ENCODE data around the gene FBXW9. TPM values are rescaled to one million over a fixed set of nuclear protein-coding genes. Genes with fewer than 3 reads are reported as not detected.

Gene FBXW9
- total RNA-seq, 1 experiment from 2014 or later, result 13.2 TPM

DNA sequence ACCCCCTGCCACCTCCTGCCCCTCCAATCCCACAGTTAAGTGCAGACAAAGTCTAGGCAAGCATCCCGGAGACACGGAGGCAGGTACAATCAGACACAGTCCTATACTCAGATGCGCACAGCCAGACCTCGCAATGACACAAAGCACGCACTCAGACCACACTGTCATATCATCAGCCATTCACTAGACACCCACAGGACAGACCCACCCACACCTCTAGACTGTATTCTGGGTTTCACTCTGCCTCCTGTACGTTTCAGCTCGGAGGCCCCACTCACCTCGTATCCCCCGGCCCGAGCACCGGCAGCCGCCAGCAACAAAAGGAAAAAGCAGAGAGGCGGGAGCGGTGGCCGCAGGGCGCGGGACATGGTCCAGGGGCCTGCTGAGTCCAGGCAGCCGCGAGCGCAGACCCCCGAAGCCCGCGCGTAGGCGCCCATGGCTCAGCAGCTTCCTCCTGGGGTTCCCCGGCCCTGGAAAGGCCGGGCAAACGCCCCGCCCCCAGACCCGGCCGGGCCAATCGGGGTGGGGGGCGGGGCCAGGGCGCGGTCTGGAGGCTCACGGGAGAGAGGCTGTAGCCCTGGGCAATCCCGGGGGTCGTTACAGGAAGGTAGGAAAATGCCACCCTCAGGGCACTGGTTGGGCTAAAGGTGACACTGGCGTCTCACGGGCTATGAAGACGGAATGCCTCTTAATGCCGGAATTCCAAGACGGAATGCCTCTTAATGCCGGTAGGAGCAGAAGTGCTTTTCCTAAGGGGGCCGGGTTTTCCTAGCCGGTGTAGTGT lies 30.0 kb downstream of the FBXW9 start, which contains the start of the genes MAN2B1 and WDR83:
MAN2B1 (minus strand) TSS at position 478 of the 784 bp plus-strand sequence; CDS start at position 437, 41 bp downstream.
WDR83 (plus strand) TSS at position 543 of the 784 bp plus-strand sequence. CDS start 2,984 bp downstream, outside the sequence.
- peak; percentile 66 to 83 for DNase-seq (ENCODE audit: low read depth in 1 of 2, low spot score in 2 of 2)

DNA sequence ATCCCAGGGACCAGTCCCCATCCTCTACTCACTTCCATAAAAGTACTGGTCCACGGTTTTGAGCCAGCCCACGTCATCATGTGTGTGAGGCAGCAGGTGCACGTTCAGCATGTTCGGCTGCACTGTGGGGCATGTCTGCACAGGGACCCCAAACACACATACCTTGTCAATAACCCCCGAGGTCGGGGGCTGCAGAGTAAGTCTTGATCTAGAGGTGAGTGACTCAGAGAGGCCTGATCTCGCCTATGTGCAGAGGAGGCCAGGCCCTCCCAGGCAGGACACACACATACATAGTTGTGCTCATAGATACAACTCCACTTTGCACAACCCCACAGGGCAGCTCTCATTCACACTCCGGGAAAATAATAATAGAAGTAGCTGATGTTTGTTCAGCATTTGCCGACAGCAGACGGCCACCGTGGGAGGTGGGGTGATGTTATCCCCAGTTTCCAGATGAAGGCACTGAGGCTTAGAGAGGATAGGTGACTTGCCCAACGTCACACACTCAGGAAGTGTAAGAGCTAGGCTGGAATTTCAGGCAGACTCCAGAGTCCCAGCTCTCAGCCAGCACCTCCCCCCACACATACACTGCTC lies 30.7 kb downstream of the FBXW9 start:
- DNase-seq (ENCODE audit: low read depth in 1 of 2, low spot score in 2 of 2), result no peak
- H3K27ac ChIP-seq, result no peak overlapping the region
- H3K4me3 ChIP-seq, result peak overlapping the region; percentile 68
- H3K9me3 ChIP-seq (replicated peaks), result no peaks in the 10 kb centered on the region
- H3K27me3 ChIP-seq (replicated peaks), result no peaks in the 10 kb centered on the region
- peaks cover 28% of the 10 kb centered on the region for H3K4me1 ChIP-seq (replicated peaks)
- peaks cover 54% of the 10 kb centered on the region for H3K36me3 ChIP-seq

More for the DNA sequence above, 30.0 kb downstream of the FBXW9 start, which contains the start of the genes MAN2B1 and WDR83:
- Histone ChIP-seq H3K9me3 (replicated peaks) (no peaks in the 10 kb centered on the region), H3K4me3 (peak within 1 kb of the TSS; percentile 68), H3K4me1 (replicated peaks) (peaks cover 28% of the 10 kb centered on the region), H3K27me3 (replicated peaks) (no peaks in the 10 kb centered on the region), H3K36me3 (peaks cover 48% of the 10 kb centered on the region), H3K27ac (no peak within 1 kb of the TSS)

DNA sequence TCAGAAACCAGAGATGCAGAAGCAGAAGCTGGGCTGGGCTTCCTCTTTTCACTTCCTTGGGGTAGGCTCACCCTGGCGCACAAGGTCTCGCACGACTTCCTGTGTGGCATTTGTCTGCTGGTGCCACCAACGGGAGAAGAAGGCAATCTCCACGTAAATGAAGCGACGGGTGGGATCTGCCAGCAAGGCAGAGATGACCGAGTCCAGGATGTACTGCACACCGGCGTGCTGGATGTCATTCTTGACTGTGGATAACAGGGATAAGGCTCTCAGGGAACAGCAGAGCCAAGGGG lies 31.2 kb downstream of the FBXW9 start:
- no peak for DNase-seq (ENCODE audit: low read depth in 1 of 2, low spot score in 2 of 2)
- peaks cover 24% of the 10 kb centered on the region for H3K4me1 ChIP-seq (replicated peaks)
- no peaks in the 10 kb centered on the region for H3K27me3 ChIP-seq (replicated peaks)
- H3K9me3 ChIP-seq (replicated peaks), result no peaks in the 10 kb centered on the region
- no peak overlapping the region for H3K4me3 ChIP-seq
- H3K36me3 ChIP-seq, result peaks cover 51% of the 10 kb centered on the region
- H3K27ac ChIP-seq, result no peak overlapping the region

DNA sequence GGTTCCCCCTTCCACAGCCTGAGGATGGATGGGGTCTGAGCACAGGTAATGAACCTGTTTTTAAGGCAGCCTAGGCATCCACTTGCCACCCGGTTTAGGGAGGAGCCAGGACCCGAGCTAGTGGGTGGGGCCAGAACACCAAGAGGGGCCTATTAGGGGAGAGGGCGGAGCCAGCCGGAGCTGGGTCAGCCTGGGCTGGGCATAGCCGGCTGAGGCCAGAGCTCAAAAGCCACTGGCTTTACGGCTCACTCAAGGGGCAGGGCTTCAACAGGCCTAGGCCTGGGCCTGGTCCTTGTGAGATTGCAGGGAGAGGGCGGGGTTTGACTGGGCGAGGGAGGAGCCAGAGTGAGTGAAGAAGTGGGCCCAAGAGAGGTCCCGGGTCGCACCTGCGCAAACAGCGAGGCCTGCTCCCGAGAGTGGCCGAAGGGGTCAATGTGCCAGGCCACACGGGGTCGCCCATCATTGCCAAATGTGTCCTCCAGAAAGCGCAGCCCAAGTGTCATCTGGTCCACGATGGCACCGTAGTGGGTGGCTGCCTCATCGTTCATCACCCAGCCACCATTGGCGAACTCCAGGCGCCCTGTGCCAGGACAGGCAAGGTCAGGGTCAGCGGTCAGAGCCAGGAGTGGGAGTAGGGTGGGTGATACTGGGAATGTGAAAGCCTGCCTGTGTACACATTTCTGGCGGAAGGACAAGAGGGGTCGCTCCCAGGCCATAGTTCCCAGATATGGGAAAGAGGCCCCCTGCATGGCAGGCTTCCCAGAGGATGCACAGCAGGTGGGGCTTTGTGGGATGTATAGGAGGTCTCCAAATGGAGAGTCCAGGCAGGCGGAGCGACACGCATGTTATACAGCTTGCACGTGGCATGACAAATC lies 31.8 kb downstream of the FBXW9 start:
- DNase-seq (ENCODE audit: low read depth in 1 of 2, low spot score in 2 of 2), result no peak
- H3K4me3 ChIP-seq, result no peak overlapping the region
- peaks cover 54% of the 10 kb centered on the region for H3K36me3 ChIP-seq
- no peaks in the 10 kb centered on the region for H3K27me3 ChIP-seq (replicated peaks)
- peaks cover 20% of the 10 kb centered on the region for H3K4me1 ChIP-seq (replicated peaks)
- H3K9me3 ChIP-seq (replicated peaks), result no peaks in the 10 kb centered on the region
- no peak overlapping the region for H3K27ac ChIP-seq

DNA sequence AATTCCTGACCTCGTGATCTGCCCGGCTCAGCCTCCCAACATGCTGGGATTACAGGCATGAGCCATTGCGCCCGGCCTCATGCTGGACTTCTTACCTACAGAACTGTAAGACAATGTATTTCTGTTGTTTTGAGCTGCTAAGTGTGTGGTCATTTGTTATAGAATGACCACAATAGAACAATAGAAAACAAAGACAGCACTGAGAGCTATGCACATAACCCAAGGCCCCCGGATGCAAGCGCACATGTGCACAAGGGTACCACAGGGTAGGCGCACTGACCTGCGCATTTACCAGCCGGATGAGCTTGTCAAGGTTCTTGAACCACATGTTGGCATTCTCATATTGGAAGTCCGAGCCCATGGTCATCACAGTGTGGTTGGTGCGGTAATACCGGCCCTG lies 35.5 kb downstream of the FBXW9 start:
- H3K9me3 ChIP-seq (replicated peaks), result no peaks in the 10 kb centered on the region
- peaks cover 3% of the 10 kb centered on the region; the same call in 1 of the 2 replicates for H3K4me1 ChIP-seq (replicated peaks)
- no peak overlapping the region for H3K27ac ChIP-seq
- H3K27me3 ChIP-seq (replicated peaks), result no peaks in the 10 kb centered on the region
- DNase-seq (ENCODE audit: low read depth in 1 of 2, low spot score in 2 of 2), result no peak
- no peak overlapping the region for H3K4me3 ChIP-seq
- peaks cover 63% of the 10 kb centered on the region for H3K36me3 ChIP-seq

DNA sequence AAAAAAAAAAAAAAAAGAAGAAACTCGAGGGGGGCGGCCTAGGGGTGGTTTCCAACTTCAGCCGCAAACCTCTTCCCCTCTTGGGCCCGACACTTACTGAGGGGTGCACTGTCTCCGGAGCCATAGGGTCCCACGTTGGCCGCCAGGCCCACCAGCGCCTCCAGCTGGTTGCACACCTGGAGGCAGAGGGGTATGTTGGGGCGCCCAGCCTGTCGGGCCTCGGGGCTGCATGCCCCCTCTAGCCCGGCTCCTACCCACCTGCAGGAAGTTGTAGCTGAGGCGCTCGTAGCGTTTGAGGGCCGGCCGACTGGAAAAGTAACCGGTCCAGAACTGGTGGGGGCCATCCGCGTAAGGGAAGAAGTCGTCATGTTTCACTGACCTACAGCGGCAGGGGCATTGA lies 38.5 kb downstream of the FBXW9 start:
- peaks cover 48% of the 10 kb centered on the region for H3K36me3 ChIP-seq
- H3K9me3 ChIP-seq (replicated peaks), result no peaks in the 10 kb centered on the region
- no peak overlapping the region for H3K27ac ChIP-seq
- no peaks in the 10 kb centered on the region for H3K27me3 ChIP-seq (replicated peaks)
- DNase-seq (ENCODE audit: low read depth in 1 of 2, low spot score in 2 of 2), result no peak
- H3K4me3 ChIP-seq, result no peak overlapping the region
- H3K4me1 ChIP-seq (replicated peaks), result no peaks in the 10 kb centered on the region

DNA sequence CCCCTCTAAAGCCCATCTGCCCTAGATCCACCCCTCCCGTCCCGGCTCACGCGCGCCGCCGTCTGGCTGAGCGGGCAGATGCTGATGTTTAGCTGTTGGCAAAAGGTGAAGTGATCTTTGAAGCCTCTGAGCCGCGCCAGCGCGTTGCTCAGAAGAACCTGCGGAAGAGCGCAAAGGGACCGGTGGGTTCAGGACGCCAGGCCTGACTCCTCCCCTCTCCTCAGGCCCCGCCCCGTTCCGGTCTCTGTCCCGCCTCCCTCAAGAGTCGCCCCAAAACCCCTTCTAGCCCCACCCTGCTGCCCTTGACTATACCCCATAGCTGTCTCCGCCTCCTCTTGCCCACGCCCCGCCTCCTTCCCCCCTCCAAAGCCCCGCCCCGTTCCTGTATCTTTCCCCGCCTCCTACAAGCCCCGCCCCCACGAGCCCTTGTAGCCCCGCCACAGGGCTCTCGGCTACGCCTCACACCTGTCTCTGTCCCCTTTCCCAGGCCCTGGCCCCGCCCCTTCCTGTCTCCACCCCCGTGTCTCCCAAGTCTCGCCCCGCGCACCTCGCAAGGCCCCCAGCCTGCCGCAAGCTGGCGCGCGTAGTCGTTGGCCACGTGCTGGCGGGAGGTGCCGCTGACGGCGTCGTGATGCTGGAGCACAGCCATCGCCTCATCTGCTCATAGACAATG lies 39.4 kb downstream of the FBXW9 start:
- Histone ChIP-seq H3K4me1 (replicated peaks) (no peaks in the 10 kb centered on the region), H3K9me3 (replicated peaks) (no peaks in the 10 kb centered on the region), H3K27ac (no peak overlapping the region), H3K4me3 (no peak overlapping the region), H3K36me3 (peaks cover 45% of the 10 kb centered on the region), H3K27me3 (replicated peaks) (no peaks in the 10 kb centered on the region)
- no peak for DNase-seq (ENCODE audit: low read depth in 1 of 2, low spot score in 2 of 2)

DNA sequence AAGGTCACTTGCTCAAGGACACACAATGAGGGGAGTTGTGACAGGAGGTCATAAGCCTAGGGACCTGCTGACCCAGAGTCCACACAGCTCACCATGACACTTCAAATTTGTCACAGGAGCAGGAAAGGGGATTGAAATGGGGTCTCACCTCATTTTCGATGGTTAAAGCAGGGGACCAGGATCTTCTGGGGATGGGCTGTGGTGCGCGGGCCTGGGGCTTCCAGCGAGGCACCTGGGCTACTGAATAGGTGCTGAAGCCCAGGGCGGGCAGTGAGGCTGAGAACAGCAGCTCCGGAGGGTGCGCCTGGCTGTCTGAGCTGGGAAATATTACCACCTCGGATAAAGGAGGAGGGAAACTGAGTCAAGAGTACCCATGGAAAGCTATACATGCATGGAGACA lies 40.9 kb downstream of the FBXW9 start:
- H3K4me3 ChIP-seq, result no peak overlapping the region
- H3K9me3 ChIP-seq (replicated peaks), result no peaks in the 10 kb centered on the region
- peaks cover 35% of the 10 kb centered on the region for H3K36me3 ChIP-seq
- H3K27me3 ChIP-seq (replicated peaks), result no peaks in the 10 kb centered on the region
- no peaks in the 10 kb centered on the region for H3K4me1 ChIP-seq (replicated peaks)
- DNase-seq (ENCODE audit: low read depth in 1 of 2, low spot score in 2 of 2), result no peak
- H3K27ac ChIP-seq, result no peak overlapping the region

DNA sequence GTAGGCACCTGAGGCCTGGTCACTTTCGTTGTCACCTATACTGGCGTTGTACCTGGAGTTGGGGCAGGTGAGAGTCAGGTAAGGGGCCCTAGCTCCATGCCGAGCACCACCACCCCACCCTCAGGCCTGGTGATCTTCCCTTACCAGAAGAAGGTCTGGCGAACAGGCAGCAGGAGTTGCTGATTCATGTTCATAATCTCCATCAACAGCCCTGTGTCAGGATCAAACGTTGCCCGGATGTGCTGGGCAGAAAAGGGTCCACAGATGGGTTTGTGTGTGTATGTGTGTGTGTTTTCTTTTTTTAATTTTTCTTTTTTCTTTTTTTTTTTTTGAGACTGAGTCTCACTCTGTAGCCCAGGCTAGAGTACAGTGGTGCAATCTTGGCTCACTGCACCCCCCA lies 44.2 kb downstream of the FBXW9 start:
- H3K36me3 ChIP-seq, result peaks cover 19% of the 10 kb centered on the region
- DNase-seq (ENCODE audit: low read depth in 1 of 2, low spot score in 2 of 2), result no peak
- no peaks in the 10 kb centered on the region for H3K4me1 ChIP-seq (replicated peaks)
- H3K27me3 ChIP-seq (replicated peaks), result no peaks in the 10 kb centered on the region
- no peak overlapping the region for H3K4me3 ChIP-seq
- no peak overlapping the region for H3K27ac ChIP-seq
- peaks cover 4% of the 10 kb centered on the region for H3K9me3 ChIP-seq (replicated peaks)

DNA sequence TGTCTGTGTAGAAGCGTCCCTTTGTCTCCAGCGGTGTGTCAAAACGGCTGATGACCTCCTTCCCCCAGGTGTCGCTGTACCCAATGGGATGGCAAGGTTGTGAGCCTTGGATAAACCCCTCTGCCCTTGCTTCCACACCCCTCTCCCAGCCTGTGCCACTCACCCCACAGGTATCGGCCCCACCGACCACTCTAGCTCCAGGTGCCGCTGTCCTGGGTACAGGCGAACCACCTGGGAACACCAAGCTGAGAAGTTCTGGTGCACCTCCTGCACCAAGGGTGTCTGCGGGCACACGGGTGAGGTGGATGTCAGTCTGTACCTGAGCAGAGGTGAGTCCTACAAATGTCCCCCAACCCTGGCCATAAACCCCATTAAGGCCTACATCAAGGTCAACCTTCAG lies 46.5 kb downstream of the FBXW9 start:
- DNase-seq (ENCODE audit: low read depth in 1 of 2, low spot score in 2 of 2), result no peak
- no peak overlapping the region for H3K27ac ChIP-seq
- H3K27me3 ChIP-seq (replicated peaks), result no peaks in the 10 kb centered on the region
- H3K36me3 ChIP-seq, result peaks cover 2% of the 10 kb centered on the region; the same call in 1 of the 2 replicates
- H3K4me3 ChIP-seq, result no peak overlapping the region
- H3K4me1 ChIP-seq (replicated peaks), result no peaks in the 10 kb centered on the region
- H3K9me3 ChIP-seq (replicated peaks), result peaks cover 4% of the 10 kb centered on the region

DNA sequence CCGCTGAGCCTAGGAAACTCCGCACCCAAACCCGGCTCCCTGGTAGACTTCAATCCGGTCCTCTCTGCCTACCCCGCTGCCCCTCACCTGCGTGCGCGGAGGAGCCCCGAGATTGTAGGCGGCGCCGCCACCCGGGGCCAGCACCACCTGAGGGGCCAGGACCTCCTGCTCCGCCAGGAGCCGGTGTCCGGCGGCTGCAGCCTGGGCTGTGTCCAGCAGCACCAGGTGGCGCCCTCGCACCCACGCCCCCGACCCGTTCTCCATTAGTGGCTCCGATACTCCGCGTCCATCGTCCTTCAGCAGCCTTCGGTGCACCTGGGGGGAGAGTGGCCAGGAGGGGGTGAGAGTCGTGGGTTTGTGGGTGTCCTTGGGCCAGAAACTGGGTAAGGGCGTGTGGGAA lies 48.3 kb downstream of the FBXW9 start:
- peaks cover 4% of the 10 kb centered on the region for H3K9me3 ChIP-seq (replicated peaks)
- no peaks in the 10 kb centered on the region for H3K4me1 ChIP-seq (replicated peaks)
- 0 out of 2 replicates have a peak, but pooled peaks cover 2% of the 10 kb centered on the region for H3K36me3 ChIP-seq
- H3K27me3 ChIP-seq (replicated peaks), result no peaks in the 10 kb centered on the region
- H3K4me3 ChIP-seq, result no peak overlapping the region
- no peak overlapping the region for H3K27ac ChIP-seq
- DNase-seq (ENCODE audit: low read depth in 1 of 2, low spot score in 2 of 2), result no peak

DNA sequence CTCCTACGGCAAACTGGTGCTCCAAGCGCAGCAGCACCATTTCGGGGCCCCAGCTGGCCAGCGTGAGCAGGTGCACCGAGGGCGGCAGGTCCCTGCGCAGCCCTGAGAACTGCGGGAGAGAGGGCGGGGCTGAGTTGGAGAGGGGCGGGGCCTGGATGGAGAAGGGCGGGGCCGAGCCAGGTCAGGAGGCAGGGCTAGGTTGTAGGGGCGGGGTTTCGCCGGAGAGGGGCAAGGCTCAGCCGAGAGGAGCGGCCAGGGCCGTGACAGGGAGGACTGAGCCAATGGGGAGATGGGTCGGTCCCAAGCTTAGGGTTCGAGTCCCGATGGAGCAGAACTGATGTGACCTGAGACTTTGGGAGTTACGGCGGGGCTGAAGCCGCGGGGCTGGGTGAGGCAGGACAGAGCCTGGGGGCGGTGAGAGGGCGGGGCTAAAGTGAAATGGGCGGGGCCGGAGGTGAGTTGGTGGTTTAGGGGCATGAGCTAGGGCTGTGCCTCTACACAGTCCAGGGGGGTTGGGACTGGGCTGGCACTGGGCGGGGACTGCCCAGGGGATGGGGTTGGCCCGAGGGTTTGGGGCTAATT lies 48.9 kb downstream of the FBXW9 start:
- peaks cover 4% of the 10 kb centered on the region for H3K9me3 ChIP-seq (replicated peaks)
- 0 out of 2 replicates have a peak, but pooled peaks cover 2% of the 10 kb centered on the region for H3K36me3 ChIP-seq
- no peaks in the 10 kb centered on the region for H3K27me3 ChIP-seq (replicated peaks)
- H3K4me1 ChIP-seq (replicated peaks), result no peaks in the 10 kb centered on the region
- no peak overlapping the region for H3K4me3 ChIP-seq
- DNase-seq (ENCODE audit: low read depth in 1 of 2, low spot score in 2 of 2), result no peak
- H3K27ac ChIP-seq, result no peak overlapping the region

DNA sequence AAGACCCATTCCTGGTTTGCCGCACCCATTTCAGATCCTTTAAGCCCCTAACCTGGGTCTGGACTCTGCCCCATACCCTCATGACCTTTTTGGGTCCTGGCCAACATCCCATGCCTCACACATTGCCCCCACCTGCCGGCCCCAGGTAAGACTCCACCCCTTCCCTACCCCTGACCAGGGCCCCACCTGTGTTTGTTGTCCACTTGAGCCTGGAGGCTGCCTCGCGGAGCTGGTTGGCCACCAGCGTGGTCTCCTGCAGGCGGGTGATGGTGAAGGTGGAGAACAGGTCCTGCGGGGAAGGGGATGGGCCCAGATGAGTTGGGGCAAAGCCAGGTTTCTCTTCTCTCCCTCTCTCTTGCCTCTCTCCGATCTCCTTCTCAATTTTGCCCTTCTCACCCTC lies 49.4 kb downstream of the FBXW9 start:
- no peak for DNase-seq (ENCODE audit: low read depth in 1 of 2, low spot score in 2 of 2)
- H3K27me3 ChIP-seq (replicated peaks), result no peaks in the 10 kb centered on the region
- H3K36me3 ChIP-seq, result 0 out of 2 replicates have a peak, but pooled peaks cover under 1% of the 10 kb centered on the region
- H3K9me3 ChIP-seq (replicated peaks), result peaks cover 4% of the 10 kb centered on the region
- H3K4me3 ChIP-seq, result no peak overlapping the region
- H3K27ac ChIP-seq, result no peak overlapping the region
- no peaks in the 10 kb centered on the region for H3K4me1 ChIP-seq (replicated peaks)

All from SJSA1 (cell line).